GM12878 (cell line): ENCODE data around the gene SEC31B. TPM values are rescaled to one million over a fixed set of nuclear protein-coding genes. Genes with fewer than 3 reads are reported as not detected.

ENCODE experiments used
- ATAC-seq: fragments of 200-7000 bp; cut with Tn5 transposase; 3 replicates; pipeline ENCODE4 v1.9.1; 2020; ENCODE audit warnings: mild to moderate bottlenecking, moderate library complexity
- BruUV-seq: library from RNA; stranded (reverse); fragments of 400-500 nt; replicated peaks from 2 replicates; lab custom pipeline; 2021; lab: Mats Ljungman, UMichigan
- CTCF ChIA-PET: fragments of 300-600 bp; sonication (Branson Sonifier 250); formaldehyde crosslinking; extraction: SDS; loops from one replicate; lab custom pipeline; 2021; ENCODE audit warnings: inconsistent platforms; lab: Yijun Ruan, JAX
- POLR2A ChIA-PET: fragments of 350-600 bp; formaldehyde crosslinking; extraction: SDS; loops from one replicate; lab custom pipeline; 2021; ENCODE audit warnings: inconsistent platforms; lab: Charles Lee
- RAD21 ChIA-PET: fragments of 300-600 bp; sonication (Branson Sonifier 250); formaldehyde crosslinking; loops from one replicate; lab custom pipeline; 2023; ENCODE audit warnings: antibody characterized with exemption; ENCODE audit not compliant: unreplicated experiment; lab: Charles Lee
- SMC1A ChIA-PET: fragments of 300-600 bp; sonication (Branson Sonifier 250); formaldehyde crosslinking; loops from one replicate; lab custom pipeline; 2023; ENCODE audit not compliant: unreplicated experiment, uncharacterized antibody; lab: Charles Lee
- DNase-seq: peaks from one replicate; pipeline ENCODE4 v3.0.0-alpha.2; 2011; ENCODE audit warnings: low read depth, low spot score
- FAIRE-seq: peaks from 3 replicates; lab custom pipeline; 2011; peaks lifted over from hg19 to GRCh38; lab: Jason Lieb, UNC
- H2AFZ ChIP-seq: 2 replicates; pipeline ENCODE4 v1.6.0; 2011; ENCODE audit warnings: low read depth, low read length, control low read depth; ENCODE audit not compliant: control insufficient read depth
- H3K27ac ChIP-seq: 2 replicates; pipeline ENCODE4 v1.5.1; 2011; ENCODE audit warnings: control low read depth; ENCODE audit not compliant: control insufficient read depth, insufficient read depth
- H3K27me3 ChIP-seq, 2 experiments: replicated peaks in 1 of 2; 2 replicates each; pipeline versions ENCODE4 v1.6.0 to v1.6.1; 2011; ENCODE audit warnings: low read length in 1 of 2; ENCODE audit not compliant: control insufficient read depth in 2 of 2, insufficient read depth in 2 of 2
- H3K36me3 ChIP-seq, 2 experiments: 2 replicates each; pipeline ENCODE4 v1.5.1; 2011; ENCODE audit warnings: low read length in 1 of 2; ENCODE audit not compliant: control insufficient read depth in 2 of 2, insufficient read depth in 2 of 2
- H3K4me1 ChIP-seq: 2 replicates; pipeline ENCODE4 v1.6.1; 2011; ENCODE audit warnings: mild to moderate bottlenecking, low read length, moderate library complexity, mixed read lengths; ENCODE audit not compliant: control insufficient read depth, insufficient read depth
- H3K4me2 ChIP-seq: 2 replicates; pipeline ENCODE4 v1.6.0; 2011; ENCODE audit warnings: control low read depth; ENCODE audit not compliant: control insufficient read depth, insufficient read depth
- H3K4me3 ChIP-seq: fragments of 200-600 bp; sonication (generic); 2 replicates; pipeline ENCODE4 v1.5.1; 2016
- H3K79me2 ChIP-seq: 2 replicates; pipeline ENCODE4 v1.6.0; 2011; ENCODE audit warnings: low read length; ENCODE audit not compliant: control insufficient read depth, insufficient read depth
- H3K9ac ChIP-seq: 2 replicates; pipeline ENCODE4 v1.8.0; 2011; ENCODE audit warnings: low read length, control low read depth, mixed read lengths; ENCODE audit not compliant: control insufficient read depth, insufficient read depth
- H3K9me3 ChIP-seq: replicated peaks from 3 replicates; pipeline ENCODE4 v1.5.1; 2011; ENCODE audit warnings: mild to moderate bottlenecking, low read length; ENCODE audit not compliant: control insufficient read depth, insufficient read depth
- H4K20me1 ChIP-seq: 2 replicates; pipeline ENCODE4 v1.6.0; 2011; ENCODE audit not compliant: control insufficient read depth, insufficient read depth
- E2F8 ChIP-seq: fragments of 450-650 bp; IDR thresholded peaks from 2 replicates; pipeline ENCODE4 v1.6.1; 2018; ENCODE audit warnings: mild to moderate bottlenecking, low read depth, moderate library complexity; ENCODE audit not compliant: partially characterized antibody
- ETV6 ChIP-seq, 2 experiments: fragments of 450-650 bp in 1 of 2; IDR thresholded peaks in 1 of 2; conservative IDR thresholded peaks in 1 of 2; 2 replicates each; pipeline ENCODE4 v1.6.1; 2014; ENCODE audit warnings: antibody characterized with exemption in 1 of 2, borderline replicate concordance in 1 of 2, low read depth in 1 of 2, mild to moderate bottlenecking in 1 of 2, moderate library complexity in 1 of 2
- EZH2 ChIP-seq: IDR thresholded peaks from 2 replicates; pipeline ENCODE4 v1.6.1; 2012; ENCODE audit warnings: low read depth, mild to moderate bottlenecking, control low read depth, inconsistent platforms, low read length, borderline replicate concordance; ENCODE audit not compliant: control insufficient read depth
- MEF2A ChIP-seq: IDR thresholded peaks from 2 replicates; pipeline ENCODE4 v1.6.1; 2011; ENCODE audit warnings: low read depth, mild to moderate bottlenecking, low read length, moderate library complexity; ENCODE audit not compliant: insufficient read depth
- NR2F1 ChIP-seq: fragments of 450-650 bp; conservative IDR thresholded peaks from 2 replicates; pipeline ENCODE4 v1.6.1; 2017; ENCODE audit warnings: mild to moderate bottlenecking
- PRDM15 ChIP-seq: fragments of 450-650 bp; formaldehyde crosslinking; IDR thresholded peaks from 2 replicates; pipeline ENCODE4 v1.4.0; 2020; ENCODE audit warnings: mild to moderate bottlenecking, moderate library complexity
- RCOR1 ChIP-seq: conservative IDR thresholded peaks from 2 replicates; pipeline ENCODE4 v1.6.1; 2012; ENCODE audit warnings: low read depth, low read length, improper control_type of control experiment
- ZBED1 ChIP-seq: IDR thresholded peaks from 2 replicates; pipeline ENCODE4 v1.6.1; 2016; ENCODE audit warnings: borderline replicate concordance
- ZNF274 ChIP-seq: IDR thresholded peaks from one replicate; pipeline ENCODE4 v1.8.0; 2011; ENCODE audit not compliant: insufficient read length, insufficient read depth
- ZNF622 ChIP-seq: fragments of 450-650 bp; IDR thresholded peaks from 2 replicates; pipeline ENCODE4 v1.6.1; 2017; ENCODE audit warnings: mild to moderate bottlenecking, inconsistent platforms
- ZZZ3 ChIP-seq: IDR thresholded peaks from 2 replicates; pipeline ENCODE4 v1.6.1; 2011; ENCODE audit warnings: low read depth; ENCODE audit not compliant: control insufficient read depth, insufficient read length
- WGBS: methylation state at CpG from one replicate; pipeline ENCODE4 v1.1.6; 2016; ENCODE audit warnings: low lambda C conversion rate; ENCODE audit not compliant: insufficient replicate concordance, insufficient coverage; ENCODE audit errors: missing lambda C conversion rate; 5-methylcytosine and 5-hydroxymethylcytosine counted together
- in situ Hi-C: fragments of 300-500 bp; cut with MboI; formaldehyde crosslinking; loops from 9 replicates; pipeline ENCODE4 v1.14.3; 2018; ENCODE audit warnings: mixed read lengths
- intact Hi-C: fragments of 100-400 bp; cut with micrococcal nuclease; formaldehyde crosslinking; loops from one replicate; pipeline ENCODE4 v1.14.2; 2022; ENCODE audit not compliant: unreplicated experiment
- polyA plus RNA-seq, 11 experiments: library from polyadenylated mRNA; depleted of rRNA in 4 of 11; unstranded in 6 of 11; stranded (reverse) in 5 of 11; fragments of >200 nt; fragmentation: Nextera tagmentation in 4 of 11; fragmentation: Illumina TruSeq in 1 of 11; extraction: Ambion mirVana in 4 of 11; extraction: Trizol in 1 of 11; gene quantifications; 1 replicate in 1 of 11; 2 replicates in 10 of 11; pipeline versions ENCODE4 v1.2.1 to v1.2.3, GENCODE V29; 2011 to 2016; ENCODE audit warnings: inconsistent platforms in 2 of 11, missing spikeins in 2 of 11, low read depth in 1 of 11
- total RNA-seq, 4 experiments: library from RNA; depleted of rRNA in 3 of 4; stranded (reverse); fragments of >200 nt in 3 of 4; fragmentation: Illumina TruSeq in 1 of 4; extraction: Trizol in 1 of 4; gene quantifications; 2 replicates each; pipeline versions ENCODE4 v1.2.1 to v1.2.3, GENCODE V29; 2013 to 2021

Gene SEC31B
- total and polyA plus RNA-seq, 10 of the 15 experiments (the other 5 are each of a cell fraction or from before 2014, with no cell fraction given), result 3.4 to 24.3 (median 9.9) TPM

GRCh38 chr10:100498059-100498458, 21.6 kb downstream of the SEC31B start:
- ChIA-PET POLR2A (no interaction called here), RAD21 (no interaction called here), CTCF (no interaction called here), SMC1A (interaction anchor here (1.1 to 1.4 kb wide), 2 partner anchors 10 to 21 kb away, joined by 3 read pairs; no protein-coding TSS in a partner anchor)
- Histone ChIP-seq H3K27me3 (no peaks in the 10 kb centered on the region), H3K4me2 (no peak overlapping the region), H3K27ac (no peak overlapping the region), H3K9ac (no peak overlapping the region), H3K4me3 (no peak overlapping the region), H3K9me3 (no peaks in the 10 kb centered on the region), H3K36me3 (peaks cover 0 to 9% of the 10 kb centered on the region in 2 experiments), H3K4me1 (no peaks in the 10 kb centered on the region), H4K20me1 (no peaks in the 10 kb centered on the region), H2AFZ (no peak overlapping the region), H3K79me2 (no peaks in the 10 kb centered on the region)
- DNase-seq (no peak), ATAC-seq (no peak), FAIRE-seq (no peak)
- WGBS, result 100% methylated on average over 4 of the region's 4 CpGs
- TF ChIP-seq ZNF274, result no peak
- TF ChIP-seq ETV6 (conservative IDR thresholded peaks at IDR 0.05 in 1 of 2, IDR thresholded peaks at IDR 0.05 in 1 of 2; ENCODE audit: borderline replicate concordance in 1 of 2, low read depth in 1 of 2), result no peak
- no peak for TF ChIP-seq RCOR1
- no peak for TF ChIP-seq ZNF622
- TF ChIP-seq E2F8, result no peak
- no peak for TF ChIP-seq PRDM15 (CRISPR knock-in tag)
- TF ChIP-seq ZZZ3, result no peak
- no peak for TF ChIP-seq NR2F1
- TF ChIP-seq MEF2A, result no peak
- no peak for TF ChIP-seq EZH2
- no peak for TF ChIP-seq ZBED1
- in situ Hi-C loops (no loop called here), intact Hi-C loops (no loop called here)
- BruUV-seq, result no TSS peak
